ENCODE measurements around the gene SDHA. TPM values are rescaled to one million over a fixed set of nuclear protein-coding genes. Genes with fewer than 3 reads are reported as not detected.
"Not testable (repeated sequence)": the region's sequence is repeated elsewhere in the genome, so short reads cannot be mapped to it uniquely, and the experiment has no call there.

SDHA gene
- total and polyA plus RNA-seq, 2 of the 13 experiments (the other 11 are each of a cell fraction or from before 2014, with no cell fraction given): 185 to 240 TPM

GRCh38 chr5:270340-270739 is 52.2 kb downstream of the SDHA start (continued):
- TF ChIP-seq ZNF704 (CRISPR knock-in tag; IDR thresholded peaks at IDR 0.05; ENCODE audit: borderline replicate concordance) (0 out of 2 replicates have a peak, but pooled peaks have one; percentile 0), ARID4A (CRISPR knock-in tag; IDR thresholded peaks at IDR 0.05; ENCODE audit: borderline replicate concordance) (no peak), TERF1 (CRISPR knock-in tag; IDR thresholded peaks at IDR 0.05) (no peak)

GRCh38 chr5:271828-272167 is 53.7 kb downstream of the SDHA start:
- in situ Hi-C loops (cut with HindIII; ENCODE audit: extremely low pct_ligation_motif_present, low pct_unique_long_range_greater_than_20kb); FAIRE-seq; BruUV-seq (replicated peaks); H4K20me1 ChIP-seq (ENCODE audit: insufficient read depth, low read length); H3K9me3 ChIP-seq (ENCODE audit: low read length); H2AFZ ChIP-seq (ENCODE audit: low read length); DNase-seq (ENCODE audit: low spot score); CTCF ChIA-PET (ENCODE audit: low intra/inter-chr PET ratio, low total read pairs); H3K27me3 ChIP-seq (ENCODE audit: control insufficient read depth in 1 of 2, insufficient read depth in 2 of 2, low read length in 2 of 2): not testable (repeated sequence)
- peak overlapping the region; percentile 39; the same call in 1 of the 2 replicates for H3K4me2 ChIP-seq (ENCODE audit: low read depth, low read length)
- H3K27ac ChIP-seq (ENCODE audit: extremely low read length, insufficient read depth, low read length): peak overlapping the region; percentile 69
- POLR2A ChIA-PET: interaction anchor here (0.9 to 1.2 kb wide), 5 partner anchors 9 to 1283 kb away, joined by 3 to 15 read pairs (median 9); partner anchors contain the start of genes CCDC127 and SDHA
- peaks cover 23% of the 10 kb centered on the region for H3K4me1 ChIP-seq (ENCODE audit: insufficient read depth, low read length)
- TF ChIP-seq ELF4 (CRISPR knock-in tag; IDR thresholded peaks at IDR 0.05; ENCODE audit: borderline replicate concordance) (0 out of 2 replicates have a peak, but pooled peaks have one; percentile 11), HDAC1 (CRISPR knock-in tag; IDR thresholded peaks at IDR 0.05) (peak; percentile 5), ARID4A (CRISPR knock-in tag; IDR thresholded peaks at IDR 0.05; ENCODE audit: borderline replicate concordance) (0 out of 2 replicates have a peak, but pooled peaks have one; percentile 14)
- 2% methylated on average over 15 of the region's 41 CpGs for WGBS (ENCODE audit: low lambda C conversion rate)
- H3K4me3 ChIP-seq (replicated peaks in 1 of 3; ENCODE audit: insufficient read depth in 1 of 3, low read depth in 2 of 3, low read length in 3 of 3): peak overlapping the region; percentile 80 to 97 (median 91)
- peaks cover 4 to 13% of the 10 kb centered on the region in 2 experiments; a peak in 4 of 5 replicates for H3K36me3 ChIP-seq (replicated peaks in 1 of 2; ENCODE audit: control insufficient read depth in 1 of 2, insufficient read depth in 2 of 2, low read length in 2 of 2)
- peak; percentile 6 for ATAC-seq
- peak overlapping the region; percentile 90 for H3K9ac ChIP-seq (ENCODE audit: insufficient read depth, low read depth, low read length)
- intact Hi-C loops (cut with micrococcal nuclease; ENCODE audit: unreplicated experiment): loop anchor here (5.0 kb wide), 1 partner anchor 54 kb away; the partner anchor contains the start of genes CCDC127 and SDHA
- peaks cover 30% of the 10 kb centered on the region for H3K79me2 ChIP-seq (ENCODE audit: insufficient read depth, low read length)
